OCI-LY7 (cell line): ENCODE data around the gene GRM5. TPM values are rescaled to one million over a fixed set of nuclear protein-coding genes. Genes with fewer than 3 reads are reported as not detected.
"Not testable (repeated sequence)": the region's sequence is repeated elsewhere in the genome, so short reads cannot be mapped to it uniquely, and the experiment has no call there.

Source experiments
- BruUV-seq: library from RNA; stranded (reverse); fragments of 400-500 nt; replicated peaks from 2 replicates; lab custom pipeline; 2021; lab: Mats Ljungman, UMichigan
- CTCF ChIA-PET: fragments of 300-600 bp; sonication (Branson Sonifier 250); formaldehyde crosslinking; loops from one replicate; lab custom pipeline; 2022; ENCODE audit warnings: antibody characterized with exemption; ENCODE audit not compliant: unreplicated experiment; lab: Charles Lee
- POLR2A ChIA-PET: fragments of 300-600 bp; sonication (Branson Sonifier 250); formaldehyde crosslinking; loops from one replicate; lab custom pipeline; 2022; ENCODE audit warnings: antibody characterized with exemption; lab: Charles Lee
- DNase-seq: peaks from one replicate; pipeline ENCODE4 v3.0.0-alpha.2; 2015; ENCODE audit warnings: low spot score
- H2AFZ ChIP-seq: fragments of 200-600 bp; sonication (generic), shearing (Covaris generic); 2 replicates; pipeline ENCODE4 v1.6.1; 2014; ENCODE audit warnings: mild to moderate bottlenecking, antibody characterized with exemption, low read length, moderate library complexity
- H3K27ac ChIP-seq: fragments of 200-600 bp; sonication (generic); 2 replicates; pipeline ENCODE4 v1.5.1; 2014; ENCODE audit warnings: mixed run types, low read depth, mild to moderate bottlenecking, moderate library complexity, low read length, inconsistent platforms; ENCODE audit not compliant: poor library complexity, severe bottlenecking
- H3K36me3 ChIP-seq: fragments of 200-600 bp; sonication (generic); 2 replicates; pipeline ENCODE4 v1.6.1; 2014; ENCODE audit warnings: mild to moderate bottlenecking, antibody characterized with exemption, low read length, moderate library complexity, mixed read lengths; ENCODE audit not compliant: insufficient read depth
- H3K4me1 ChIP-seq: fragments of 200-600 bp; sonication (generic); 2 replicates; pipeline ENCODE4 v1.5.1; 2014; ENCODE audit warnings: mild to moderate bottlenecking, low read length; ENCODE audit not compliant: insufficient read depth, poor library complexity, severe bottlenecking
- H3K4me2 ChIP-seq: fragments of 200-600 bp; sonication (generic); 2 replicates; pipeline ENCODE4 v1.6.1; 2014; ENCODE audit warnings: mild to moderate bottlenecking, low read length
- H3K4me3 ChIP-seq: fragments of 200-600 bp; sonication (generic); 2 replicates; pipeline ENCODE4 v1.5.1; 2014; ENCODE audit warnings: mild to moderate bottlenecking, low read depth, low read length; ENCODE audit not compliant: poor library complexity, severe bottlenecking
- H3K79me2 ChIP-seq: fragments of 200-600 bp; sonication (generic); 2 replicates; pipeline ENCODE4 v1.6.1; 2016; ENCODE audit warnings: low read depth, mild to moderate bottlenecking, low read length, moderate library complexity, mixed read lengths; ENCODE audit not compliant: insufficient read depth
- H3K9me2 ChIP-seq: fragments of 200-600 bp; sonication (generic); 2 replicates; pipeline ENCODE4 v1.6.1; 2016; ENCODE audit warnings: mild to moderate bottlenecking, low read length, mixed read lengths; ENCODE audit not compliant: insufficient read depth
- H3K9me3 ChIP-seq: fragments of 200-600 bp; sonication (generic); 2 replicates; pipeline ENCODE4 v1.6.1; 2014; ENCODE audit warnings: mild to moderate bottlenecking, mixed run types, low read length, mixed read lengths
- H4K20me1 ChIP-seq: fragments of 200-600 bp; sonication (generic); 2 replicates; pipeline ENCODE4 v1.6.1; 2014; ENCODE audit warnings: mild to moderate bottlenecking, antibody characterized with exemption, low read length, moderate library complexity, mixed read lengths; ENCODE audit not compliant: insufficient read depth
- CTCF ChIP-seq: fragments of 200-600 bp; sonication (generic); conservative IDR thresholded peaks from 2 replicates; pipeline ENCODE4 v1.5.1; 2014; ENCODE audit warnings: mild to moderate bottlenecking, antibody characterized with exemption, low read length, moderate library complexity, mixed read lengths
- intact Hi-C: fragments of 100-400 bp; cut with micrococcal nuclease; formaldehyde crosslinking; loops from one replicate; pipeline ENCODE4 v1.10.0; 2022; ENCODE audit not compliant: unreplicated experiment
- total RNA-seq, 2 experiments: library from RNA; depleted of rRNA in 1 of 2; stranded (reverse); fragments of >200 nt in 1 of 2; shearing (Covaris generic) in 1 of 2; gene quantifications; 2 replicates each; pipeline ENCODE4 v1.2.3, GENCODE V29; 2014 to 2022

The GRM5 gene
- total RNA-seq, 2 experiments from 2014 or later, result not detected

GRCh38 chr11:88947843-88948572 lies 117.8 kb downstream of the GRM5 start:
- intact Hi-C loops, H3K4me3 ChIP-seq, DNase-seq, POLR2A ChIA-PET, H3K9me3 ChIP-seq, BruUV-seq, H3K4me2 ChIP-seq, H3K79me2 ChIP-seq, H2AFZ ChIP-seq, H3K27ac ChIP-seq, H3K4me1 ChIP-seq, H4K20me1 ChIP-seq, H3K9me2 ChIP-seq, CTCF ChIA-PET, H3K36me3 ChIP-seq: not testable (repeated sequence)

- CTCF ChIA-PET, H3K4me2 ChIP-seq, H3K36me3 ChIP-seq, H2AFZ ChIP-seq, DNase-seq, BruUV-seq, H3K27ac ChIP-seq, POLR2A ChIA-PET, H3K79me2 ChIP-seq, H3K9me2 ChIP-seq, H3K4me1 ChIP-seq, H4K20me1 ChIP-seq, H3K9me3 ChIP-seq, intact Hi-C loops, H3K4me3 ChIP-seq: not testable (repeated sequence)
These were observed 136.1 kb downstream of the GRM5 start for GRCh38 chr11:88929665-88930064.

GRCh38 chr11:88917065-88917464 lies 148.7 kb downstream of the GRM5 start:
- BruUV-seq, H3K4me1 ChIP-seq, intact Hi-C loops, H3K27ac ChIP-seq, H4K20me1 ChIP-seq, H3K4me2 ChIP-seq, H3K4me3 ChIP-seq, DNase-seq, H2AFZ ChIP-seq, H3K79me2 ChIP-seq, POLR2A ChIA-PET, H3K9me3 ChIP-seq, CTCF ChIA-PET, H3K36me3 ChIP-seq, H3K9me2 ChIP-seq: not testable (repeated sequence)

- no peak overlapping the region for H3K27ac ChIP-seq
- H2AFZ ChIP-seq, result no peak overlapping the region
- ChIA-PET CTCF (no interaction called here), POLR2A (interaction anchor here (0.7 kb wide), 1 partner anchor 17 kb away, joined by 3 read pairs; no protein-coding TSS in a partner anchor)
- no peak overlapping the region for H3K4me3 ChIP-seq
- no peaks in the 10 kb centered on the region for H3K9me3 ChIP-seq
- no peaks in the 10 kb centered on the region for H4K20me1 ChIP-seq
- no TSS peak for BruUV-seq
- no peaks in the 10 kb centered on the region for H3K9me2 ChIP-seq
- no peak for DNase-seq
- no peak for TF ChIP-seq CTCF
- H3K4me1 ChIP-seq, result no peaks in the 10 kb centered on the region
- H3K79me2 ChIP-seq, result no peaks in the 10 kb centered on the region
- H3K4me2 ChIP-seq, result no peak overlapping the region
- H3K36me3 ChIP-seq, result no peaks in the 10 kb centered on the region
- intact Hi-C loops, result no loop called here
These were observed 156.3 kb downstream of the GRM5 start for GRCh38 chr11:88909500-88909899.

GRCh38 chr11:88901436-88901835 lies 164.3 kb downstream of the GRM5 start:
- H3K9me3 ChIP-seq, DNase-seq, BruUV-seq, CTCF ChIA-PET, H2AFZ ChIP-seq, POLR2A ChIA-PET, H3K4me3 ChIP-seq, H3K4me1 ChIP-seq, H3K27ac ChIP-seq, H3K9me2 ChIP-seq, intact Hi-C loops, H4K20me1 ChIP-seq, H3K36me3 ChIP-seq, H3K4me2 ChIP-seq, H3K79me2 ChIP-seq: not testable (repeated sequence)

GRCh38 chr11:88888855-88889254 lies 176.9 kb downstream of the GRM5 start:
- H3K36me3 ChIP-seq, H4K20me1 ChIP-seq, H3K9me3 ChIP-seq, CTCF ChIA-PET, H2AFZ ChIP-seq, H3K9me2 ChIP-seq, H3K4me1 ChIP-seq, H3K27ac ChIP-seq, POLR2A ChIA-PET, BruUV-seq, H3K4me2 ChIP-seq, H3K4me3 ChIP-seq, H3K79me2 ChIP-seq, DNase-seq: not testable (repeated sequence)
- intact Hi-C loops, result loop anchor here (10.0 kb wide), 2 partner anchors 654 to 784 kb away; no protein-coding TSS in a partner anchor
